WTC11 (cell line): ENCODE data around the gene SEZ6.

Experiments
- CREB1 ChIP-seq: sonication (generic); formaldehyde crosslinking; IDR thresholded peaks from 2 replicates; pipeline ENCODE4 v1.8.0; 2023; ENCODE audit warnings: mild to moderate bottlenecking, missing genetic modification reagents
- ESRRA ChIP-seq: sonication (generic); formaldehyde crosslinking; IDR thresholded peaks from 2 replicates; pipeline ENCODE4 v1.8.1; 2022; ENCODE audit warnings: mild to moderate bottlenecking, missing genetic modification reagents, borderline replicate concordance
- FOXP1 ChIP-seq: sonication (generic); formaldehyde crosslinking; IDR thresholded peaks from 2 replicates; pipeline ENCODE4 v1.8.0; 2022; ENCODE audit warnings: missing genetic modification reagents, mild to moderate bottlenecking, moderate library complexity, borderline replicate concordance
- GRHL2 ChIP-seq: fragments of 250-450 bp; sonication (Bioruptor Pico); IDR thresholded peaks from 2 replicates; pipeline ENCODE4 v1.8.0; 2022; ENCODE audit warnings: mild to moderate bottlenecking, moderate library complexity; ENCODE audit not compliant: insufficient replicate concordance, severe bottlenecking
- JAZF1 ChIP-seq: fragments of 250-450 bp; sonication (Bioruptor Pico); IDR thresholded peaks from 2 replicates; pipeline ENCODE4 v1.9.0; 2021; ENCODE audit warnings: moderate library complexity, mild to moderate bottlenecking, inconsistent platforms
- KAT7 ChIP-seq: sonication (generic); formaldehyde crosslinking; IDR thresholded peaks from 2 replicates; pipeline ENCODE4 v1.8.1; 2023; ENCODE audit warnings: missing genetic modification reagents, mild to moderate bottlenecking, borderline replicate concordance
- NR2C2 ChIP-seq: sonication (generic); formaldehyde crosslinking; IDR thresholded peaks from 2 replicates; pipeline ENCODE4 v1.8.0; 2022; ENCODE audit warnings: mild to moderate bottlenecking, missing genetic modification reagents
- NR3C1 ChIP-seq: sonication (generic); formaldehyde crosslinking; conservative IDR thresholded peaks from 2 replicates; pipeline ENCODE4 v1.8.1; 2023; ENCODE audit warnings: low read depth, mild to moderate bottlenecking, missing genetic modification reagents
- OVOL2 ChIP-seq: fragments of 250-450 bp; sonication (Bioruptor Pico); IDR thresholded peaks from 2 replicates; pipeline ENCODE4 v1.9.0; 2021; ENCODE audit warnings: mild to moderate bottlenecking, borderline replicate concordance
- ZNF121 ChIP-seq: sonication (generic); formaldehyde crosslinking; IDR thresholded peaks from 2 replicates; pipeline ENCODE4 v1.8.0; 2023; ENCODE audit warnings: missing genetic modification reagents
- ZNF263 ChIP-seq: sonication (generic); formaldehyde crosslinking; IDR thresholded peaks from 2 replicates; pipeline ENCODE4 v1.8.1; 2022; ENCODE audit warnings: low read depth, mild to moderate bottlenecking, moderate library complexity, missing genetic modification reagents
- TF ChIP-seq, protein P1 (sequence below): fragments of 200-600 bp; IDR thresholded peaks from 2 replicates; pipeline ENCODE4 v1.8.0; 2022; ENCODE audit warnings: antibody characterized with exemption
- TF ChIP-seq, protein P2 (sequence below): sonication (generic); formaldehyde crosslinking; IDR thresholded peaks from 2 replicates; pipeline ENCODE4 v1.8.0; 2022; ENCODE audit warnings: mild to moderate bottlenecking, missing genetic modification reagents

DNA sequence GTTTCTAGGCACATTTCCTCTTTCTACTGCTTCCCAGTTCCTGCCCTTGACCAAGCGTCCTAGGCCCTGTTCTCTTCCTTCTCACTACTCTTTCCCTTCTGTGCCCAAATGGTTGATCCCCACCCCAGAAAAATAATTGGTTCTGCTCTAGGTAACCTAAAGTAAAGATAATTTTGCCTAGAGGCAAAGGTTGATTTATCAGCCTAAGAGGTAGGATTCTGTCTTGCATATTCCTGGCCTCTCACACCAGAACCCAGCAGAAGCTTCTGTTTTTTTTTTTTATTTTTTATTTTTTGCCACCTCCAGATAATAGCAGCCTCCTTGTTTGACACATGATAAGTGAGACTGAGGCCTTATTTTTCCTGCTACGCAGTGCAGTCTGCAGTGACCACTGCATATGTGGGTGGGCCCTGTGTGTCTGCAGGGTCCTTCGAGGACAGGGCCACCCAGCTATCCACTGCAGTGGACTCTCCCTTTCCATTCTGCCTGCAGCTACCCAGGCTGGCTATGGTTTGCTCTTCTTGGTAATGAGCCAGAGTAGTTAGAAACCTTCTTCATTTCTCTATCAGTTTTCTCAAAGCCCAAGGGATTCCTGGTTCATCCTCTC, 37.8 kb upstream of the SEZ6 start:
- TF ChIP-seq JAZF1 (CRISPR knock-in tag) (no peak), FOXP1 (CRISPR knock-in tag) (no peak), GRHL2 (CRISPR knock-in tag) (no peak), ZNF263 (CRISPR knock-in tag) (no peak), NR3C1 (no peak), KAT7 (CRISPR knock-in tag) (no peak), NR2C2 (no peak), ESRRA (CRISPR knock-in tag) (no peak), CREB1 (no peak), ZNF121 (no peak), OVOL2 (CRISPR knock-in tag) (no peak)
- TF ChIP-seq, protein P1, sequence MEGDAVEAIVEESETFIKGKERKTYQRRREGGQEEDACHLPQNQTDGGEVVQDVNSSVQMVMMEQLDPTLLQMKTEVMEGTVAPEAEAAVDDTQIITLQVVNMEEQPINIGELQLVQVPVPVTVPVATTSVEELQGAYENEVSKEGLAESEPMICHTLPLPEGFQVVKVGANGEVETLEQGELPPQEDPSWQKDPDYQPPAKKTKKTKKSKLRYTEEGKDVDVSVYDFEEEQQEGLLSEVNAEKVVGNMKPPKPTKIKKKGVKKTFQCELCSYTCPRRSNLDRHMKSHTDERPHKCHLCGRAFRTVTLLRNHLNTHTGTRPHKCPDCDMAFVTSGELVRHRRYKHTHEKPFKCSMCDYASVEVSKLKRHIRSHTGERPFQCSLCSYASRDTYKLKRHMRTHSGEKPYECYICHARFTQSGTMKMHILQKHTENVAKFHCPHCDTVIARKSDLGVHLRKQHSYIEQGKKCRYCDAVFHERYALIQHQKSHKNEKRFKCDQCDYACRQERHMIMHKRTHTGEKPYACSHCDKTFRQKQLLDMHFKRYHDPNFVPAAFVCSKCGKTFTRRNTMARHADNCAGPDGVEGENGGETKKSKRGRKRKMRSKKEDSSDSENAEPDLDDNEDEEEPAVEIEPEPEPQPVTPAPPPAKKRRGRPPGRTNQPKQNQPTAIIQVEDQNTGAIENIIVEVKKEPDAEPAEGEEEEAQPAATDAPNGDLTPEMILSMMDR: no peak
- TF ChIP-seq, protein P2, sequence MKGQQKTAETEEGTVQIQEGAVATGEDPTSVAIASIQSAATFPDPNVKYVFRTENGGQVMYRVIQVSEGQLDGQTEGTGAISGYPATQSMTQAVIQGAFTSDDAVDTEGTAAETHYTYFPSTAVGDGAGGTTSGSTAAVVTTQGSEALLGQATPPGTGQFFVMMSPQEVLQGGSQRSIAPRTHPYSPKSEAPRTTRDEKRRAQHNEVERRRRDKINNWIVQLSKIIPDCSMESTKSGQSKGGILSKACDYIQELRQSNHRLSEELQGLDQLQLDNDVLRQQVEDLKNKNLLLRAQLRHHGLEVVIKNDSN (CRISPR knock-in tag): no peak
